IgD-negative memory B cell (primary cell): ENCODE data around the gene CAPG. TPM values are rescaled to one million over a fixed set of nuclear protein-coding genes. Genes with fewer than 3 reads are reported as not detected.

Source experiments
- H3K27ac Mint-ChIP-seq, 3 donors: one replicate each; pipeline ENCODE4 v1.8.0; 2020 to 2022; ENCODE audit warnings: mild to moderate bottlenecking in 3 of 3, mixed read lengths in 3 of 3, moderate library complexity in 1 of 3
- H3K27me3 Mint-ChIP-seq: one replicate; pipeline ENCODE4 v1.8.0; 2021; ENCODE audit warnings: mixed read lengths
- H3K36me3 Mint-ChIP-seq: one replicate; pipeline ENCODE4 v1.8.0; 2020; ENCODE audit warnings: mild to moderate bottlenecking, mixed read lengths
- H3K4me1 Mint-ChIP-seq, 3 donors: one replicate each; pipeline ENCODE4 v1.8.0; 2020 to 2022; ENCODE audit warnings: mixed read lengths in 3 of 3, mild to moderate bottlenecking in 1 of 3
- H3K4me3 Mint-ChIP-seq, 4 donors: one replicate each; pipeline ENCODE4 v1.8.0; 2020 to 2022; ENCODE audit warnings: mild to moderate bottlenecking in 4 of 4, mixed read lengths in 4 of 4, moderate library complexity in 3 of 4
- H3K9me3 Mint-ChIP-seq, 3 donors: one replicate each; pipeline ENCODE4 v1.8.0; 2020 to 2021; ENCODE audit warnings: mixed read lengths in 3 of 3, mild to moderate bottlenecking in 1 of 3
- polyA plus RNA-seq: library from polyadenylated mRNA; unstranded; fragments of 300-500 nt; fragmentation: Illumina TruSeq; gene quantifications from one replicate; pipeline ENCODE4 v1.2.3, GENCODE V29; 2021

Gene CAPG
- polyA plus RNA-seq, 1 donor from 2014 or later: 542 TPM

GRCh38 chr2:85434696-85435095 lies 24.5 kb upstream of the CAPG start:
- no peaks in the 10 kb centered on the region for H3K27me3 Mint-ChIP-seq
- H3K4me1 Mint-ChIP-seq: peaks cover 4 to 10% (median 5%) of the 10 kb centered on the region in 3 donors
- H3K9me3 Mint-ChIP-seq: no peaks in the 10 kb centered on the region
- H3K4me3 Mint-ChIP-seq: peak overlapping the region in 1 of 4 donors; percentile 26
- peak overlapping the region in 1 of 3 donors; percentile 32 for H3K27ac Mint-ChIP-seq
- no peaks in the 10 kb centered on the region for H3K36me3 Mint-ChIP-seq

GRCh38 chr2:85433511-85434089 lies 23.4 kb upstream of the CAPG start:
- Mint-ChIP-seq H3K9me3 (no peaks in the 10 kb centered on the region), H3K36me3 (no peaks in the 10 kb centered on the region), H3K27me3 (no peaks in the 10 kb centered on the region), H3K27ac (no peak overlapping the region), H3K4me1 (peaks cover 4 to 10% (median 5%) of the 10 kb centered on the region in 3 donors), H3K4me3 (no peak overlapping the region)

GRCh38 chr2:85431570-85432205 lies 21.5 kb upstream of the CAPG start:
- Mint-ChIP-seq H3K4me3 (no peak overlapping the region), H3K27ac (no peak overlapping the region), H3K4me1 (peaks cover 0 to 2% (median 0%) of the 10 kb centered on the region in 3 donors), H3K36me3 (no peaks in the 10 kb centered on the region), H3K9me3 (no peaks in the 10 kb centered on the region), H3K27me3 (no peaks in the 10 kb centered on the region)

- H3K4me1 Mint-ChIP-seq: peaks cover 0 to 2% (median 0%) of the 10 kb centered on the region in 3 donors
- H3K9me3 Mint-ChIP-seq: no peaks in the 10 kb centered on the region
- no peaks in the 10 kb centered on the region for H3K27me3 Mint-ChIP-seq
- H3K27ac Mint-ChIP-seq: no peak overlapping the region
- H3K36me3 Mint-ChIP-seq: no peaks in the 10 kb centered on the region
- no peak overlapping the region for H3K4me3 Mint-ChIP-seq
These were observed 20.8 kb upstream of the CAPG start for GRCh38 chr2:85430752-85431569.

- Mint-ChIP-seq H3K4me1 (peaks cover 0 to 1% (median 0%) of the 10 kb centered on the region in 3 donors), H3K36me3 (no peaks in the 10 kb centered on the region), H3K4me3 (no peak overlapping the region), H3K27me3 (no peaks in the 10 kb centered on the region), H3K9me3 (no peaks in the 10 kb centered on the region), H3K27ac (no peak overlapping the region)
These were observed 19.7 kb upstream of the CAPG start for GRCh38 chr2:85429924-85430289.

GRCh38 chr2:85429213-85429923 lies 19.2 kb upstream of the CAPG start:
- Mint-ChIP-seq H3K27ac (no peak overlapping the region), H3K4me3 (no peak overlapping the region), H3K36me3 (no peaks in the 10 kb centered on the region), H3K4me1 (peaks cover 0 to 1% (median 0%) of the 10 kb centered on the region in 3 donors), H3K27me3 (no peaks in the 10 kb centered on the region), H3K9me3 (no peaks in the 10 kb centered on the region)

GRCh38 chr2:85428343-85428881 lies 18.2 kb upstream of the CAPG start:
- no peaks in the 10 kb centered on the region for H3K27me3 Mint-ChIP-seq
- peaks cover 0 to 1% (median 0%) of the 10 kb centered on the region in 3 donors for H3K4me1 Mint-ChIP-seq
- no peak overlapping the region for H3K4me3 Mint-ChIP-seq
- H3K9me3 Mint-ChIP-seq: no peaks in the 10 kb centered on the region
- no peak overlapping the region for H3K27ac Mint-ChIP-seq
- H3K36me3 Mint-ChIP-seq: no peaks in the 10 kb centered on the region

- Mint-ChIP-seq H3K4me1 (peaks cover 0 to 1% (median 0%) of the 10 kb centered on the region in 3 donors), H3K9me3 (no peaks in the 10 kb centered on the region), H3K4me3 (no peak overlapping the region), H3K27me3 (no peaks in the 10 kb centered on the region), H3K27ac (no peak overlapping the region), H3K36me3 (no peaks in the 10 kb centered on the region)
These were observed 17.2 kb upstream of the CAPG start for GRCh38 chr2:85427300-85427835.

- Mint-ChIP-seq H3K9me3 (no peaks in the 10 kb centered on the region), H3K4me1 (peaks cover 3 to 5% (median 4%) of the 10 kb centered on the region in 3 donors), H3K36me3 (no peaks in the 10 kb centered on the region), H3K4me3 (no peak overlapping the region), H3K27ac (peak overlapping the region in 1 of 3 donors; percentile 75), H3K27me3 (no peaks in the 10 kb centered on the region)
These were observed 15.4 kb upstream of the CAPG start for GRCh38 chr2:85425588-85425987.

- Mint-ChIP-seq H3K27ac (no peak overlapping the region), H3K36me3 (no peaks in the 10 kb centered on the region), H3K9me3 (no peaks in the 10 kb centered on the region), H3K4me3 (peak overlapping the region in 1 of 4 donors; percentile 5), H3K27me3 (no peaks in the 10 kb centered on the region), H3K4me1 (peaks cover 15 to 16% (median 15%) of the 10 kb centered on the region in 3 donors)
These were observed 13.4 kb upstream of the CAPG start for GRCh38 chr2:85423525-85423924.

GRCh38 chr2:85422072-85422457 lies 11.9 kb upstream of the CAPG start:
- Mint-ChIP-seq H3K27ac (peak overlapping the region in 1 of 3 donors; percentile 4), H3K9me3 (no peaks in the 10 kb centered on the region), H3K27me3 (no peaks in the 10 kb centered on the region), H3K4me1 (peaks cover 15 to 21% (median 15%) of the 10 kb centered on the region in 3 donors), H3K4me3 (peak overlapping the region in 3 of 4 donors; percentile 18 to 54 (median 38)), H3K36me3 (no peaks in the 10 kb centered on the region)

- Mint-ChIP-seq H3K9me3 (no peaks in the 10 kb centered on the region), H3K36me3 (no peaks in the 10 kb centered on the region), H3K4me3 (peak overlapping the region in 3 of 4 donors; percentile 54 to 89 (median 87)), H3K4me1 (peaks cover 15 to 21% (median 15%) of the 10 kb centered on the region in 3 donors), H3K27ac (peak overlapping the region in 1 of 3 donors; percentile 86), H3K27me3 (no peaks in the 10 kb centered on the region)
These were observed 11.3 kb upstream of the CAPG start for GRCh38 chr2:85421260-85422071.

- Mint-ChIP-seq H3K27me3 (no peaks in the 10 kb centered on the region), H3K27ac (peak overlapping the region in 2 of 3 donors; percentile 86 to 96), H3K4me3 (peak overlapping the region; percentile 65 to 89 (median 88)), H3K36me3 (no peaks in the 10 kb centered on the region), H3K4me1 (peaks cover 15 to 24% (median 16%) of the 10 kb centered on the region in 3 donors), H3K9me3 (no peaks in the 10 kb centered on the region)
These were observed 10.5 kb upstream of the CAPG start for GRCh38 chr2:85420536-85421259.
